Lower lobe of right lung (tissue), 2 donors: ENCODE measurements around the gene CCDC86. TPM values are rescaled to one million over a fixed set of nuclear protein-coding genes. Genes with fewer than 3 reads are reported as not detected.

Experiments
- ATAC-seq, 2 donors: fragments of 200-7000 bp; cut with Tn5 transposase; one replicate each; pipeline ENCODE4 v1.9.1; 2020 to 2022; ENCODE audit warnings: mild to moderate bottlenecking in 2 of 2, moderate library complexity in 2 of 2
- DNase-seq: peaks from one replicate; pipeline ENCODE4 v3.0.0-alpha.2; 2020
- H3K27ac ChIP-seq: fragments of 200-600 bp; one replicate; pipeline ENCODE4 v1.8.0; 2022
- H3K27me3 ChIP-seq: fragments of 200-600 bp; one replicate; pipeline ENCODE4 v1.8.0; 2022; ENCODE audit warnings: low read depth
- H3K36me3 ChIP-seq: fragments of 200-600 bp; one replicate; pipeline ENCODE4 v1.8.0; 2022; ENCODE audit warnings: mild to moderate bottlenecking
- H3K4me1 ChIP-seq: fragments of 200-600 bp; one replicate; pipeline ENCODE4 v1.8.0; 2022
- H3K4me3 ChIP-seq: fragments of 200-600 bp; one replicate; pipeline ENCODE4 v1.8.0; 2022; ENCODE audit warnings: mild to moderate bottlenecking
- H3K9me3 ChIP-seq: fragments of 200-600 bp; one replicate; pipeline ENCODE4 v1.8.0; 2022
- intact Hi-C: fragments of 100-400 bp; cut with DNase I; formaldehyde crosslinking; loops from one replicate; pipeline ENCODE4 v1.11.0; 2022
- total RNA-seq: library from RNA; stranded (reverse); fragmentation: NEBNext Ultra II Directional; extraction: Animal tissue kit (Norgen Biotek cat#: 25700); gene quantifications from one replicate; pipeline ENCODE4 v1.2.1, GENCODE V29; 2021
- TF ChIP-seq, protein P1 (sequence below): fragments of 200-600 bp; IDR thresholded peaks from one replicate; pipeline ENCODE4 v1.8.0; 2022; ENCODE audit warnings: antibody characterized with exemption, mild to moderate bottlenecking
- donor health status: DM: no; HTN: yes; CAD: no; lungs with severe emphysema.

Gene CCDC86
- total RNA-seq, 1 donor from 2014 or later = 12.6 TPM

DNA sequence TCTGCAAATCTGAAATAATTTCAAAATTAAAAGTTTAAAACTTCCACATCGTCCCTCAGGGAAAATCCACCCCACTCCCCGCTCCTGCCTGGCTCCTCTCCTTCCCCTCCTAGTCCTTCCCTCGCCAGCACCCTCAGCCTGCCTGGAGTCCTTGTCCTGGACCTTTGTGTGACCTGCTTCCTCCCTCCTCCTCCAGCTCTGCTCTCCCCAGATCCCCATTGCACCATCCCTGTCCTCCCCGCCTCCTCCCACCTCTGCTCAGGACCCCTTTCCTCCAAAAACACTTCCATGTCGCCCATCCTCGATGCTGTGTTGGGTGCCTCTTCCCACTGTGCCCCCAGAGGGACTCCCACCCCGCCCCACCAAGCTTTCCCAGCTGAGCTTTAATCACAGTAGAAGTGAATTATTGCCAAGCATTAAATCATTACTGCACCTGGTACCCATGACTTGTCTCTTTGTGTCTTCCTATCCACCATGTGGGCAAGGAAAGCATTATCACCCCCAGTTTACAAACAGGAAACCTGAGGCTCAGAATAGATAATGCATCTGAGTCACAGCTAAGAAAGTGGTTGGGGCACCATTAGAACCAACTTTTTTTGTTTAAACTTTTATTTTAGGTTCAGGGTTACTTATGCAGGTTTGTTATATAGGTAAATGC, 23.1 kb downstream of the CCDC86 start:
- TF ChIP-seq, protein P1, sequence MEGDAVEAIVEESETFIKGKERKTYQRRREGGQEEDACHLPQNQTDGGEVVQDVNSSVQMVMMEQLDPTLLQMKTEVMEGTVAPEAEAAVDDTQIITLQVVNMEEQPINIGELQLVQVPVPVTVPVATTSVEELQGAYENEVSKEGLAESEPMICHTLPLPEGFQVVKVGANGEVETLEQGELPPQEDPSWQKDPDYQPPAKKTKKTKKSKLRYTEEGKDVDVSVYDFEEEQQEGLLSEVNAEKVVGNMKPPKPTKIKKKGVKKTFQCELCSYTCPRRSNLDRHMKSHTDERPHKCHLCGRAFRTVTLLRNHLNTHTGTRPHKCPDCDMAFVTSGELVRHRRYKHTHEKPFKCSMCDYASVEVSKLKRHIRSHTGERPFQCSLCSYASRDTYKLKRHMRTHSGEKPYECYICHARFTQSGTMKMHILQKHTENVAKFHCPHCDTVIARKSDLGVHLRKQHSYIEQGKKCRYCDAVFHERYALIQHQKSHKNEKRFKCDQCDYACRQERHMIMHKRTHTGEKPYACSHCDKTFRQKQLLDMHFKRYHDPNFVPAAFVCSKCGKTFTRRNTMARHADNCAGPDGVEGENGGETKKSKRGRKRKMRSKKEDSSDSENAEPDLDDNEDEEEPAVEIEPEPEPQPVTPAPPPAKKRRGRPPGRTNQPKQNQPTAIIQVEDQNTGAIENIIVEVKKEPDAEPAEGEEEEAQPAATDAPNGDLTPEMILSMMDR = no peak
- Histone ChIP-seq H3K4me1 (no peaks in the 10 kb centered on the region), H3K4me3 (no peak overlapping the region), H3K27me3 (no peaks in the 10 kb centered on the region), H3K9me3 (no peaks in the 10 kb centered on the region), H3K27ac (no peak overlapping the region), H3K36me3 (no peaks in the 10 kb centered on the region)
- intact Hi-C loops = no loop called here
- ATAC-seq (no peak), DNase-seq (peak; percentile 16)

DNA sequence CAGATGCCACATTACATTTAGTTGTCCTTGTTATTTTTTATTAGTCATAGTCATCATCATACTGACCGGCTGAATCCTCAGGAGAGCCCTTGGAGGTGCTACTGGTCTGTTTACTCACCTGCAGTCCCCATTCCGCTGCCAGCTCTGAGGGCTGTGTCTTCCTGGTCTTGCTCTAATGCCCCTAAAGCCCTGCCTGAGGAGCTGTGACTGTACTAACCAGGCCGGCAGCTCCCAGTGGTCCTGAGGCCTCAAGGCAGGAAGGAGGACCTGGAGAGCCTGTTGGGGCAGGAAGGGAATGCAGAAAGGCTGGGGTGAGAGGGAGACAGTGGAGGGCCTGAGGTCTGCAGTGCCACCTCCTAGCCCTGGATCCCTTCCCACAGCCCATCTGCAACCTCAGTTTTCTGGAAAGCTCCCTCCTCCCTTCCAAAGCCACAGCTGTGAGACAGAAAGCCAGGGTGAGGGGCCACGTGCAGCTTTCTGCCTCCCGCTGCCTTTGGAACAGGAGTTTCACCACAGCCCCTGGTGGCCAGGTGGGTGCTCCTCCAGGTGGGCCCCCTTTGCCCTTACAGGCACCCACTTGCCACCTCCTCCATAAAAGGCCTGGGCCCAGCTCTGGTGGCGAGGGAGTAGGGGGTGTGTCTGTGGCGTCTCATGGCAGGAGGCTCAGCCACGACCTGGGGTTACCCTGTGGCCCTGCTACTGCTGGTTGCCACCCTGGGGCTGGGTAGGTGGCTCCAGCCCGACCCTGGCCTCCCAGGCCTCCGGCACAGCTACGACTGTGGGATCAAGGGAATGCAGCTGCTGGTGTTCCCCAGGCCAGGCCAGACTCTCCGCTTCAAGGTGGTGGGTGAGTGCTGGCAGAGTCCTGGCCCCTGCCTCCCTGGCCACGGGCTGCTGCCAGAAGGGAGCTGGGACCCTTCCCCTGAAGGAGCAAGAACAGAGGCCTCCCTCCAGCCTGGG, 25.3 kb downstream of the CCDC86 start, which contains the start of gene ZP1:
Gene ZP1 (plus strand): TSS at position 632 of the 960 bp plus-strand sequence. CDS start 20 bp downstream, at position 652.
- intact Hi-C loops = no loop called here

DNA sequence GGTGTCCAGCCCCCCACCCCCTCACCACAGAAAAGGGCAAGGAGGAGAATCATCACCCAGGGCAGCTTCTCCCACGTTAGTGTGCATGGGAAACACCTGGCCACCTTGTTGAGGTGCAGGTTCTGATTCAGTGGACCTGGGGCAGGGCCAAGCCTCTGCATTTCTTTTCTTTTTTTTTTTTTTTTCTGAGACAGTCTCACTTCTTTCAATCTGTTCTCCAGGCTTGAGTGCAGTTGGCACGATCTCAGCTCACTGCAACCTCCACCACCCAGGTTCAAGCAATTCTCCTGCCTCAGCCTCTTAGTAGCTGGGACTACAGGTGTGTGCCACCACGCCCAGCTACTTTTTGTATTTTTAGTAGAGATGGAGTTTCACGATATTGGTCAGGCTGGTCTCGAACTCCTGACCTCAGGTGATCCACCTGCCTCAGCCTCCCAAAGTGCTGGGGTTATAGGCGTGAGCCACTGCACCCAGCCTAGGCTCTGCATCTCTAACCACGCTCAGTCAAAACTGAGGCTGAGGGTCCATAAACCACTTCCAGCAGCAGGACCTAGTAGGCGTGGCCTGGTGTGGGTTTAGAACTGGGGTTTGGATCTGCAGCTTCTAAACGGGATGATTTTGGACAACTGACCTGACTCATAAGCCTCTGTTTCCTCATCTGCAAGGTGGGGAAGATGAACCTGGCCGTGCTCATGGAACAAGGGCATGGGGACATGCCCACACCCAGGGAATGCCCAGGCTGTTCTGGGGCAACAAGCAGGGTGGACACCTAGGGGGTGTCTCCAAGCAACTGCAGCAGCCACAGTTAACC, 26.2 kb downstream of the CCDC86 start:
- DNase-seq (peak; percentile 8), ATAC-seq (no peak)
- H3K4me1 ChIP-seq = peaks cover 19% of the 10 kb centered on the region
- no peaks in the 10 kb centered on the region for H3K36me3 ChIP-seq
- H3K9me3 ChIP-seq = no peaks in the 10 kb centered on the region
- TF ChIP-seq, protein P1 = no peak
- no peak overlapping the region for H3K27ac ChIP-seq
- intact Hi-C loops = no loop called here
- H3K27me3 ChIP-seq = no peaks in the 10 kb centered on the region
- H3K4me3 ChIP-seq = no peak overlapping the region

More for the DNA sequence above, 25.3 kb downstream of the CCDC86 start, which contains the start of gene ZP1:
- Histone ChIP-seq H3K27me3 (no peaks in the 10 kb centered on the region), H3K27ac (no peak within 1 kb of the TSS), H3K36me3 (no peaks in the 10 kb centered on the region), H3K4me1 (peaks cover 11% of the 10 kb centered on the region), H3K9me3 (no peaks in the 10 kb centered on the region), H3K4me3 (no peak within 1 kb of the TSS)
- ATAC-seq = no peak
- TF ChIP-seq, protein P1 = no peak
- DNase-seq = peak; percentile 34

DNA sequence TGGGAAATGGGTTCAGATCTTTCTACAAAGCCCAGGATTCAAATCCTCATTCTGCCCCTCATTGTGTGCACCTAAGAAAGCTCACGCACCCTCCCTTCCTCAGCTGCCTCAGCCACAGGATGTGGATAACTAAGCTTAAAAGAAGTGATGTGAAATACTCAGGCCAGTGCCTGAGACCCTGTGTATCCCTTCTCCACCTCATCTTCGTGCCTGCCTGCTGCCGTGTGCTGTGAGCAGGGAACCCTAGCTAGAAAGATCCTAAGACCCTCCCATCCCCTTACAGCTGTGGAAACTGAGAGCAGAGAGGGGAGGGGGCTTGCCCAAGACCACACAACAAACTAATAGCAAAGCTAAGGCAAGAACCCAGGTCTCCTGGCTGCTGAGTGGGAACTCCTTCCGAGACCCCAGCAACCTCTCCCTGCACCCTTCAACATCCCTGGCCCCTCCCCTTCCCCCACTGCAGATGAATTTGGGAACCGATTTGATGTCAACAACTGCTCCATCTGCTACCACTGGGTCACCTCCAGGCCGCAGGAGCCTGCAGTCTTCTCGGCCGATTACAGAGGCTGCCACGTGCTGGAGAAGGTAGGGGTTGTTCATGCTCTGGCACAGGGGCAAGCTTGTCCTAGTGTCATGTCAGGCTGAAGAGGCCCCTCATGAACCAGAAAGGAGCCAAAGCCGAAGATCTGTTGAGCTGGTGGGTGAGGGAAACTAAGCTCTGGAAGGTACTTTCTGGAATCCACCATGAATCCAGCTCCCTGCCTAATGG, 27.0 kb downstream of the CCDC86 start:
- Histone ChIP-seq H3K4me3 (no peak overlapping the region), H3K4me1 (peaks cover 19% of the 10 kb centered on the region), H3K27ac (no peak overlapping the region), H3K36me3 (no peaks in the 10 kb centered on the region), H3K27me3 (no peaks in the 10 kb centered on the region), H3K9me3 (no peaks in the 10 kb centered on the region)
- intact Hi-C loops = no loop called here
- TF ChIP-seq, protein P1 = no peak
- ATAC-seq (no peak), DNase-seq (peak; percentile 19)
